ENCODE measurements around the gene SLC9A3.

DNA sequence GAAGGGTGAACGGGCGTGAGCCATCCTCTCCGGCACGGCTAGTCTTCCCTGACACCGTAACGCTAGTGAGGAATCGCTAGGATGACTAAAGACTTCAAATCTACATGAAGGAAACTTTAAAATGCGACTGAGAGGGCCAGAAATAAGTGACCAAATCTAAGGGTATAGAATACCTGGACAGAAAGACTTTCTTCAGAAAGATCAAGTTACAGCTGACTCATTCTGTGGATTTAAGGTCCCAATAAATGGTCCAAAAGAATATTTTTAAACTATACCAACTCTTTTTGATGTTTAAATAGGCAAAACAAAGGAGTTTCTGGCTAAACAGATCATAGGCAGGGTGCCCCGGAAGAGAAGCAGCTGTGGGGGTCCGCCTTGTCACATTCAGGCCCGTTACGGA is 49.0 kb upstream of the SLC9A3 start:
- TF ChIP-seq POLR2AphosphoS5 (IDR thresholded peaks at IDR 0.05; ENCODE audit: low read depth, low read length) (no peak), EZH2phosphoT487 (IDR thresholded peaks at IDR 0.05; ENCODE audit: borderline replicate concordance) (no peak)
